ENCODE data around the gene CAPN12. TPM values are rescaled to one million over a fixed set of nuclear protein-coding genes. Genes with fewer than 3 reads are reported as not detected.

The CAPN12 gene
- total and polyA plus RNA-seq, 2 of the 4 experiments (the other 2 are of a cell fraction): 0.18 to 0.97 TPM

GRCh38 chr19:38691938-38692457 lies 52.3 kb downstream of the CAPN12 start (continued):
- TF ChIP-seq CHD1 (IDR thresholded peaks at IDR 0.05; ENCODE audit: low read depth, low read length): no peak

- intact Hi-C loops (cut with micrococcal nuclease): no loop called here
- peak overlapping the region; percentile 72 for H3K14ac ChIP-seq (replicated peaks; ENCODE audit: low read depth, low read length)
- no peak overlapping the region; the same call in 1 of the 2 replicates for H3K56ac ChIP-seq (ENCODE audit: extremely low read depth, insufficient read depth, low read length)
- H3K4me2 ChIP-seq (ENCODE audit: low read depth, low read length): no peak overlapping the region
- H2BK20ac ChIP-seq (ENCODE audit: low read depth, low read length): 0 out of 2 replicates have a peak overlapping the region, but pooled peaks have one; percentile 32
- H2AFZ ChIP-seq (replicated peaks; ENCODE audit: low read length, poor library complexity): no peak overlapping the region
- H2BK120ac ChIP-seq (ENCODE audit: low read depth, low read length): peak overlapping the region; percentile 80
- peaks cover 0 to 86% of the 10 kb centered on the region in 2 experiments; a peak in 3 of 4 replicates for H3K79me1 ChIP-seq (ENCODE audit: low read depth in 1 of 2, low read length in 2 of 2)
- H3K4me1 ChIP-seq (ENCODE audit: control insufficient read depth, insufficient read depth, low read length): peaks cover 29% of the 10 kb centered on the region
- DNase-seq (no peak), ATAC-seq (ENCODE audit: low read depth) (no peak)
- H3K4ac ChIP-seq (ENCODE audit: low read depth, low read length): peak overlapping the region; percentile 79
- peaks cover 30% of the 10 kb centered on the region for H3K9me1 ChIP-seq (ENCODE audit: insufficient read depth, low read length)
- no CpG with 5 or more reads among the region's 7 CpGs for WGBS, 2 experiments (ENCODE audit: extremely low coverage in 2 of 2, insufficient read length in 1 of 2)
- peak overlapping the region; percentile 82 for H2BK5ac ChIP-seq (ENCODE audit: low read depth, low read length, poor library complexity, severe bottlenecking)
- H3K9ac ChIP-seq (ENCODE audit: low read depth, low read length): no peak overlapping the region
- ChIA-PET POLR2A (ENCODE audit: unreplicated experiment) (interaction anchor here (1.1 kb wide), 1 partner anchor 20 kb away, joined by 4 read pairs; no protein-coding TSS in a partner anchor), CTCF (interaction anchor here (0.7 to 1.4 kb wide), 3 partner anchors 12 to 240 kb away, joined by 3 to 5 read pairs (median 3); partner anchors contain the start of genes MRPS12 and SARS2)
- H4K20me1 ChIP-seq (ENCODE audit: insufficient read depth, low read length): peaks cover 33% of the 10 kb centered on the region
- peak overlapping the region; percentile 76 for H4K5ac ChIP-seq (ENCODE audit: low read depth, low read length)
- H2BK15ac ChIP-seq (ENCODE audit: low read depth, low read length): peak overlapping the region; percentile 71; the same call in 1 of the 3 replicates
- peaks cover 11% of the 10 kb centered on the region for H3K36me3 ChIP-seq (ENCODE audit: control insufficient read depth, insufficient read depth, low read length)
- H3K18ac ChIP-seq (ENCODE audit: low read depth, low read length): peak overlapping the region; percentile 52; the same call in 1 of the 2 replicates
- H2AK9ac ChIP-seq (replicated peaks; ENCODE audit: low read depth, low read length, poor library complexity): no peak overlapping the region
- no peaks in the 10 kb centered on the region for H3K9me3 ChIP-seq (ENCODE audit: control insufficient read depth, insufficient read depth, low read length)
- H4K91ac ChIP-seq (ENCODE audit: insufficient read depth, low read depth, low read length): 0 out of 2 replicates have a peak overlapping the region, but pooled peaks have one; percentile 12
- peak overlapping the region in 1 of 2 experiments; percentile 71; a peak in 2 of 4 replicates for H4K8ac ChIP-seq (ENCODE audit: low read depth in 2 of 2, low read length in 2 of 2)
- BruUV-seq (replicated peaks): no TSS peak
- in situ Hi-C loops (cut with MboI; ENCODE audit: low sequenced_read_pairs): no loop called here
- dilution Hi-C loops (cut with HindIII; ENCODE audit: low sequenced_read_pairs, unreplicated experiment): no loop called here
- no peaks in the 10 kb centered on the region for H3K27me3 ChIP-seq (ENCODE audit: control insufficient read depth, insufficient read depth, low read length)
- peak overlapping the region; percentile 53 for H2AK5ac ChIP-seq (ENCODE audit: low read depth, low read length)
- peak overlapping the region; percentile 47; the same call in 1 of the 2 replicates for H3K23ac ChIP-seq (ENCODE audit: low read depth, low read length)
- no peak overlapping the region for H3K4me3 ChIP-seq (ENCODE audit: insufficient read depth, low read depth, low read length)
- peak overlapping the region; percentile 66; the same call in 1 of the 2 replicates for H3K27ac ChIP-seq (ENCODE audit: insufficient read depth, low read length)
- TF ChIP-seq RFX5 (IDR thresholded peaks at IDR 0.05; ENCODE audit: low read depth, low read length) (no peak), USF2 (IDR thresholded peaks at IDR 0.05; ENCODE audit: low read depth, low read length) (no peak), MAFK (IDR thresholded peaks at IDR 0.05; ENCODE audit: low read depth, low read length) (no peak), CEBPB (IDR thresholded peaks at IDR 0.05; ENCODE audit: low read depth, low read length) (no peak), NFE2L2 (IDR thresholded peaks at IDR 0.05; ENCODE audit: low read depth, low read length) (no peak), SMC3 (IDR thresholded peaks at IDR 0.05; ENCODE audit: low read depth, low read length) (no peak), MAZ (IDR thresholded peaks at IDR 0.05; ENCODE audit: borderline replicate concordance, low read depth, low read length) (no peak), MXI1 (IDR thresholded peaks at IDR 0.05; ENCODE audit: borderline replicate concordance, low read depth, low read length) (no peak), CTCF (conservative IDR thresholded peaks at IDR 0.05; ENCODE audit: low read depth, low read length) (no peak), CHD1 (IDR thresholded peaks at IDR 0.05; ENCODE audit: low read depth, low read length) (no peak), BHLHE40 (IDR thresholded peaks at IDR 0.05; ENCODE audit: low read depth, low read length) (no peak), POLR2A (IDR thresholded peaks at IDR 0.05; ENCODE audit: low read depth, low read length) (no peak)
Observed at GRCh38 chr19:38690832-38691231, 53.4 kb downstream of the CAPN12 start.

Data from IMR-90 (cell line).